ENCODE measurements around the gene POF1B.

GRCh38 chrX:85419293-85419692, 39.8 kb upstream of the POF1B start:
- TF ChIP-seq TAF1 (IDR thresholded peaks at IDR 0.05; ENCODE audit: borderline replicate concordance, low read depth, low read length) (no peak), POLR2AphosphoS5 (IDR thresholded peaks at IDR 0.05; ENCODE audit: low read depth, low read length) (no peak), POLR2A (IDR thresholded peaks at IDR 0.05; ENCODE audit: low read depth, low read length) (no peak)

Measured in GM12892 (cell line).